GM12872 (cell line): ENCODE results near the gene COL15A1.

Experiments
- TF ChIP-seq, protein P1 (sequence below): IDR thresholded peaks from 3 replicates; pipeline ENCODE4 v1.5.1; 2011; ENCODE audit warnings: low read depth, mild to moderate bottlenecking, low read length, moderate library complexity; ENCODE audit not compliant: insufficient read depth

The COL15A1 gene

DNA sequence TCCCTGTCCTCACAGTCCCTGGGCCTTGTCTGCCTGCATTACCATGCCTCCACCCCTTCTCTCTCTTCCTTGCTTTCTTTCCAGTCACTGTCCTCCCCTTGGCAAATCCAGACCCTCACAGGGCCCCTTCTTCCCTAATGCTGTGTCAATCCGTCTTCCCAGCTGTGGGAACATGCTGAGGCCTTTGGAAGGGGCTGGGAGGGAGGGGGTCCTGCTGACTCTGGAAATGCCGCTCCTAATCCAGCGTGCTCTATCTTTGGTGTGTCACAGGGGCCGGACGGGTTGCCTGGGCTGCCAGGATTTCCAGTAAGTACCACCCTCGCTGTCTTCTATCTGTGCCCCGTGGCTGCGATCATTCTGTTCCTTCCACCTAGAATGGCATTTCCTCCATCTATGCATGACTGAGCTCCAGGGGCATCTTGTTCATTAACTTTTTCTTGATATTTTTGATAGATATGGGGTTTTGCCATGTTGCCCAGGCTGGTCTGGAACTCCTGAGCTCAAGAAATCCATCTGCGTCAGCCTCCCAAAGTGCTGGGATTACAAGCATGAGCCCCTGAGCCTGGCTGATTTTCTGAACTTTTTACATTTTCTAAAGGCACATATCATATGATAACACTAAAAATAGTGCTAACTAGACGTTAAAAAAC lies 96.7 kb downstream of the COL15A1 start:
- TF ChIP-seq, protein P1, sequence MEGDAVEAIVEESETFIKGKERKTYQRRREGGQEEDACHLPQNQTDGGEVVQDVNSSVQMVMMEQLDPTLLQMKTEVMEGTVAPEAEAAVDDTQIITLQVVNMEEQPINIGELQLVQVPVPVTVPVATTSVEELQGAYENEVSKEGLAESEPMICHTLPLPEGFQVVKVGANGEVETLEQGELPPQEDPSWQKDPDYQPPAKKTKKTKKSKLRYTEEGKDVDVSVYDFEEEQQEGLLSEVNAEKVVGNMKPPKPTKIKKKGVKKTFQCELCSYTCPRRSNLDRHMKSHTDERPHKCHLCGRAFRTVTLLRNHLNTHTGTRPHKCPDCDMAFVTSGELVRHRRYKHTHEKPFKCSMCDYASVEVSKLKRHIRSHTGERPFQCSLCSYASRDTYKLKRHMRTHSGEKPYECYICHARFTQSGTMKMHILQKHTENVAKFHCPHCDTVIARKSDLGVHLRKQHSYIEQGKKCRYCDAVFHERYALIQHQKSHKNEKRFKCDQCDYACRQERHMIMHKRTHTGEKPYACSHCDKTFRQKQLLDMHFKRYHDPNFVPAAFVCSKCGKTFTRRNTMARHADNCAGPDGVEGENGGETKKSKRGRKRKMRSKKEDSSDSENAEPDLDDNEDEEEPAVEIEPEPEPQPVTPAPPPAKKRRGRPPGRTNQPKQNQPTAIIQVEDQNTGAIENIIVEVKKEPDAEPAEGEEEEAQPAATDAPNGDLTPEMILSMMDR = no peak

DNA sequence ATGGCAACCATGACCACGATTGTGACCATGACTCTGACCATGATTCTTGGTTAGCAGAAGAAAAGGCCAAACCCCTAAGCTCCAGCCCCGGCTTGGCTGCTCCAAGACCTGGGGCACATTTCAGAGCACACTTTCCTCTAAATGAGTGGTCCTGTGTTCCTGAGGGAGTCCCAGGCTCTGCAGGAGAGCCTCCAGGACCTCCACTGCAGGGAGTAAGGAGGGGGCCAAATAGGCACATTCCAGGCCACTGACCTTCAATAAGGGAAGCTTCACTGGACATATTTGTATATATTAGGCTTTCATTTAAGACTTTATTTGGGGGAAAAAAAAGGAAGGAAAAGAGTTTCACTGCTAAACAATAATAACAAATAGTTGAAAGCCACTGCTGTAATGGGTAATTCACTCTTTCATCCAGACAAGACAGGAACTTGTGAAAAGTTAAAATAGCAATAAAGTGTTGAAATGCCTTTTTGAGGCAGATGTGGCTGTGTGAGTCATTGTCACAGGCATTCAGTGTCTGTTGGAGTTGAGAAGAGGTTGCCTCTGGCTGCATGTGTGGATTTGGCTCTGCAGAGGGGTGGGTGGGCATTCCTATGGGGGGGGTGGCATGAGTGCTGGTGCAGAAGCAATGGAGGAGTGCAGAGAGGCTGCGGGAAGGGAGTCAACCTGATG lies 97.3 kb downstream of the COL15A1 start:
- TF ChIP-seq, protein P1 = no peak

DNA sequence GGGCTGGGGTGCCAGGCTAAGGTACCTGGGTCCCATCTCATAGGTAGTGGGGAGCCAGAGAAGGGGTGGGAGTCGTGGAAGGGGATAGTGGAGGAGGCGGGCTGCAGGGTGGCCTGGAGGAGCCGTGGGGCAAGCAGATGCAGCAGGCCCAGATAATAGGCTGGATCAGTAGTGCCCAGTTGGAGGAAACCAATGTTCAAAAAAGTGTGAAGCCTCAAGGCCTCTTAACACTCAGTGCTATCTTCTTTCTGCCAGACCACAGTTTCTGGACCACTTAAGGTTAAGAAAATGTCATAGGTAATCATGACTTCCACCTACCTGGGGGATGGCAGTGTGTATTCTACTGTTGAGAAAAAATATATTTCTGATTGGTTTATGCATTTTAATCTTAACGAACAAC lies 97.9 kb downstream of the COL15A1 start:
- TF ChIP-seq, protein P1 = no peak

DNA sequence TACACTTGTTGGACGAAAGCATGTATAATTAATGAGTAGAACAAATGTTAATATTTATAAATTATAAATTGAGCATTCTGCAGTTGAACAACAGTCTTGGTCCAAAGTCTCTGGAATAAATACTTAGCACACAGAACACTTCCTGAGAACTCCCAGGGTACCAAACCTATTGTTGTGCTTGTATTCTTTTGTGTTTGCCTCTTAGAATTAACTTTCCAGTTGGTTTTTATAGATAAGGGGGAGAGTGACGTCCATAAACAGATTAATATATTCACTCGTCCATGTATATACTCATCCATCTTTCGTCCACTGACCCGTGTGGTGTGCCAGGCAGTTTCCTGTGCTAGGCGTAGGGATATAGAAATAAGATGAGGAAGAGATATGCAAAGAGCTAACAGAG lies 98.9 kb downstream of the COL15A1 start:
- TF ChIP-seq, protein P1 = no peak

DNA sequence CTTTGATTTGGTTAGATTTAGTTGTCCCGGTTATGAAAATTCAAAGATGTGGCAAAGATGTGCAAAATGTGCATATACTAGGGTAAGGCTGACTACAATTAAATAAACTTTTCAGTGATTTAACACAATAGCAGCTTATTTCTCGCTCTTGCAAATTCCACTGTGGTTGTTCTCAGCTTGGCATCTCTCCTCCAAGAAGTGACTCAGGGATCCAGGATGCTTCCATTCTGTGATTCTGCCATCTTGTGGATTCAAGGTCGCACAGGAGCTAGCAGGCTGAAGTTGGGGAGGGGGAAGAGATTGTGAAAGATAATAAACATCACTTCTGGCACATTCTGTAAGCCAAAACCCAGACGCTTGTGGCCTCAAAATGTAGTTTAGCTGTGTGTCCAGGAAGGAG lies 101.1 kb downstream of the COL15A1 start:
- TF ChIP-seq, protein P1 = no peak

DNA sequence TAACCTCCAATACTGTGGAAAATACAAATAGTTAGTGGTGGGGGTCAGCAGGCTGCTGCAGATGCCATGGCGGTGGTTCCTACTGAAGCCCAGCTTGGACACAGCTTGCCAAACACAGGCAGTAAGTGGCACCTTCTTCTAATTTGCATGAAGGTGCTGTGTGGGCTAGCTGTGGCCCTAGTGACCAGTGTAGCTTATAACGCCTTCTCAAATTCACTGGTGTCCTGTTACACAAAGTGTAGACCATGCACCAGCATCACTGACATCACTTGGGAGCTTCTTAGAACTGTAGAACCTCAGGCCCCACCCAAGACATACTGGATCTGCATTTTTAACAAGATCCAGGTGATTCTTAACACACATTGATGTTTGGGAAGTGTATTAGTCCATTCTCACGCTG lies 102.4 kb downstream of the COL15A1 start:
- TF ChIP-seq, protein P1 = no peak

DNA sequence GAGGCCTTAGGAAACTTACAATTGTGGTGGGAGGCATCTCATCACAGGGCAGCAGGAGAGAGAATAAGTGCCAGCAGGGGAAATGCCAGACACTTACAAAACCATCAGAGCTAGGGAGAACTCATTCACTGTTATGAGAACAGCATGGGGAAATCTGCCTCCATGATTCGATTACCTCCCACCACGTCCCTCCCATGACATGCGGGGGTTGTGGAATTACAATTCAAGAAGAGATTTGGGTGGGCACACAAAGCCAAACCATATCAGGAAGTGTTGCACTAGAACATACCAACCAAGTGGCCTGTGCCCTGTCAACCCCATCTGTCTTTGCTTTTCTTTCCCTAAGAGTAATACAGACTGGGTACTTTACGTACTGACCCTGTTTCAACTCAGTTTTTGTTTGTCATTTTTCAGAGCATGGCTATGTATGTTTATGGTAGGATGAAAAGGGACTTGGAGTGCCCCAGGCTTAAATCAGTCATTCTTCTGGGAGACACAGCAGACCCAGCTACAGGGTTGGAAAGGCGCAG lies 102.9 kb downstream of the COL15A1 start:
- TF ChIP-seq, protein P1 = no peak
